ENCODE measurements around the gene LECT2. TPM values are rescaled to one million over a fixed set of nuclear protein-coding genes. Genes with fewer than 3 reads are reported as not detected.

LECT2 gene
- total RNA-seq, 2 experiments from 2014 or later: not detected

- no peaks in the 10 kb centered on the region for H3K4me1 ChIP-seq (ENCODE audit: insufficient read depth, low read length, poor library complexity, severe bottlenecking)
- no peaks in the 10 kb centered on the region for H3K79me2 ChIP-seq (ENCODE audit: insufficient read depth, low read depth, low read length)
- H3K9me2 ChIP-seq (ENCODE audit: insufficient read depth, low read length): no peaks in the 10 kb centered on the region
- no peak overlapping the region for H3K27ac ChIP-seq (ENCODE audit: low read depth, low read length, poor library complexity, severe bottlenecking)
- intact Hi-C loops (cut with micrococcal nuclease; ENCODE audit: unreplicated experiment): no loop called here
- POLR2A ChIA-PET: no interaction called here
- DNase-seq (ENCODE audit: low spot score): no peak
- no peaks in the 10 kb centered on the region for H3K9me3 ChIP-seq (ENCODE audit: low read length)
- no peak for TF ChIP-seq CTCF (conservative IDR thresholded peaks at IDR 0.05; ENCODE audit: low read length)
- TF ChIP-seq EZH2phosphoT487 (IDR thresholded peaks at IDR 0.05; ENCODE audit: borderline replicate concordance, low read depth, low read length): no peak
- H4K20me1 ChIP-seq (ENCODE audit: insufficient read depth, low read length): no peaks in the 10 kb centered on the region
- no peak overlapping the region for H2AFZ ChIP-seq (ENCODE audit: low read length)
- CTCF ChIA-PET (ENCODE audit: unreplicated experiment): no interaction called here
- no TSS peak for BruUV-seq (replicated peaks)
- no peaks in the 10 kb centered on the region for H3K36me3 ChIP-seq (ENCODE audit: insufficient read depth, low read length)
- H3K4me3 ChIP-seq (ENCODE audit: low read depth, low read length, poor library complexity, severe bottlenecking): no peak overlapping the region
- no peak overlapping the region for H3K4me2 ChIP-seq (ENCODE audit: low read length)
These were observed 40.8 kb downstream of the LECT2 start for GRCh38 chr5:135913713-135914626.

GRCh38 chr5:135905144-135905543, 49.6 kb downstream of the LECT2 start:
- ChIA-PET CTCF (ENCODE audit: unreplicated experiment) (no interaction called here), POLR2A (interaction anchor here (0.5 to 1.0 kb wide), 3 partner anchors 56 to 462 kb away, joined by 3 to 5 read pairs (median 3); no protein-coding TSS in a partner anchor)
- TF ChIP-seq CTCF (conservative IDR thresholded peaks at IDR 0.05; ENCODE audit: low read length) (no peak), EZH2phosphoT487 (IDR thresholded peaks at IDR 0.05; ENCODE audit: borderline replicate concordance, low read depth, low read length) (no peak)
- Histone ChIP-seq H3K9me2 (ENCODE audit: insufficient read depth, low read length) (no peaks in the 10 kb centered on the region), H2AFZ (ENCODE audit: low read length) (no peak overlapping the region), H3K79me2 (ENCODE audit: insufficient read depth, low read depth, low read length) (no peaks in the 10 kb centered on the region), H3K4me1 (ENCODE audit: insufficient read depth, low read length, poor library complexity, severe bottlenecking) (no peaks in the 10 kb centered on the region), H4K20me1 (ENCODE audit: insufficient read depth, low read length) (no peaks in the 10 kb centered on the region), H3K4me3 (ENCODE audit: low read depth, low read length, poor library complexity, severe bottlenecking) (no peak overlapping the region), H3K9me3 (ENCODE audit: low read length) (no peaks in the 10 kb centered on the region), H3K4me2 (ENCODE audit: low read length) (no peak overlapping the region), H3K27ac (ENCODE audit: low read depth, low read length, poor library complexity, severe bottlenecking) (no peak overlapping the region), H3K36me3 (ENCODE audit: insufficient read depth, low read length) (no peaks in the 10 kb centered on the region)
- intact Hi-C loops (cut with micrococcal nuclease; ENCODE audit: unreplicated experiment): no loop called here
- BruUV-seq (replicated peaks): no TSS peak
- no peak for DNase-seq (ENCODE audit: low spot score)

GRCh38 chr5:135901633-135902032, 53.1 kb downstream of the LECT2 start:
- Histone ChIP-seq H3K79me2 (ENCODE audit: insufficient read depth, low read depth, low read length) (no peaks in the 10 kb centered on the region), H2AFZ (ENCODE audit: low read length) (no peak overlapping the region), H3K36me3 (ENCODE audit: insufficient read depth, low read length) (no peaks in the 10 kb centered on the region), H3K4me3 (ENCODE audit: low read depth, low read length, poor library complexity, severe bottlenecking) (no peak overlapping the region), H3K4me1 (ENCODE audit: insufficient read depth, low read length, poor library complexity, severe bottlenecking) (no peaks in the 10 kb centered on the region), H3K27ac (ENCODE audit: low read depth, low read length, poor library complexity, severe bottlenecking) (no peak overlapping the region), H3K9me2 (ENCODE audit: insufficient read depth, low read length) (no peaks in the 10 kb centered on the region), H3K4me2 (ENCODE audit: low read length) (no peak overlapping the region), H4K20me1 (ENCODE audit: insufficient read depth, low read length) (no peaks in the 10 kb centered on the region), H3K9me3 (ENCODE audit: low read length) (no peaks in the 10 kb centered on the region)
- ChIA-PET POLR2A (no interaction called here), CTCF (ENCODE audit: unreplicated experiment) (no interaction called here)
- no peak for DNase-seq (ENCODE audit: low spot score)
- no TSS peak for BruUV-seq (replicated peaks)
- intact Hi-C loops (cut with micrococcal nuclease; ENCODE audit: unreplicated experiment): no loop called here
- TF ChIP-seq CTCF (conservative IDR thresholded peaks at IDR 0.05; ENCODE audit: low read length) (no peak), EZH2phosphoT487 (IDR thresholded peaks at IDR 0.05; ENCODE audit: borderline replicate concordance, low read depth, low read length) (no peak)
